ENCODE results near the gene ZNF883. TPM values are rescaled to one million over a fixed set of nuclear protein-coding genes. Genes with fewer than 3 reads are reported as not detected.

ZNF883 gene
- total and polyA plus RNA-seq, 2 of the 4 experiments (the other 2 are of a cell fraction), result 0.51 to 0.54 TPM

GRCh38 chr9:113057193-113057592 lies 45.2 kb upstream of the ZNF883 start:
- CTCF ChIA-PET, result no interaction called here
- Histone ChIP-seq H3K4ac (ENCODE audit: low read depth, low read length) (no peak overlapping the region), H3K9me1 (ENCODE audit: insufficient read depth, low read length) (no peaks in the 10 kb centered on the region), H3K14ac (replicated peaks; ENCODE audit: low read depth, low read length) (no peak overlapping the region), H4K91ac (ENCODE audit: insufficient read depth, low read depth, low read length) (no peak overlapping the region; the same call in 1 of the 2 replicates), H3K56ac (ENCODE audit: extremely low read depth, insufficient read depth, low read length) (no peak overlapping the region), H2BK5ac (ENCODE audit: low read depth, low read length, poor library complexity, severe bottlenecking) (no peak overlapping the region), H4K5ac (ENCODE audit: low read depth, low read length) (peak overlapping the region; percentile 65; the same call in 1 of the 2 replicates), H2AK5ac (ENCODE audit: low read depth, low read length) (no peak overlapping the region), H4K20me1 (ENCODE audit: insufficient read depth, low read length) (no peaks in the 10 kb centered on the region), H2AFZ (replicated peaks; ENCODE audit: low read length, poor library complexity) (peak overlapping the region; percentile 77), H3K4me3 (ENCODE audit: insufficient read depth, low read depth, low read length) (peak overlapping the region; percentile 91), H3K4me2 (ENCODE audit: low read depth, low read length) (peak overlapping the region; percentile 37; the same call in 1 of the 2 replicates), H3K9ac (ENCODE audit: low read depth, low read length) (no peak overlapping the region), H4K8ac (ENCODE audit: low read depth in 2 of 2, low read length in 2 of 2) (peak overlapping the region; percentile 87 to 92), H3K9me3 (ENCODE audit: control insufficient read depth, insufficient read depth, low read length) (peaks cover 42% of the 10 kb centered on the region), H2BK15ac (ENCODE audit: low read depth, low read length) (no peak overlapping the region), H3K18ac (ENCODE audit: low read depth, low read length) (no peak overlapping the region), H2BK120ac (ENCODE audit: low read depth, low read length) (no peak overlapping the region), H3K79me1 (ENCODE audit: low read depth in 1 of 2, low read length in 2 of 2) (peaks cover 9 to 11% of the 10 kb centered on the region in 2 experiments), H3K27me3 (ENCODE audit: control insufficient read depth, insufficient read depth, low read length) (peaks cover 17% of the 10 kb centered on the region), H3K36me3 (ENCODE audit: control insufficient read depth, insufficient read depth, low read length) (no peaks in the 10 kb centered on the region), H3K27ac (ENCODE audit: insufficient read depth, low read length) (no peak overlapping the region), H3K4me1 (ENCODE audit: control insufficient read depth, insufficient read depth, low read length) (no peaks in the 10 kb centered on the region), H2AK9ac (replicated peaks; ENCODE audit: low read depth, low read length, poor library complexity) (no peak overlapping the region), H3K23ac (ENCODE audit: low read depth, low read length) (no peak overlapping the region), H2BK20ac (ENCODE audit: low read depth, low read length) (no peak overlapping the region)
- in situ Hi-C loops (cut with MboI; ENCODE audit: low sequenced_read_pairs) (no loop called here), intact Hi-C loops (cut with micrococcal nuclease) (no loop called here), dilution Hi-C loops (cut with HindIII; ENCODE audit: low sequenced_read_pairs, unreplicated experiment) (no loop called here)
- DNase-seq, result no peak
- 38% methylated on average over 1 of the region's 5 CpGs; no CpG with 5 or more reads in 1 of the 2 experiments for WGBS, 2 experiments (ENCODE audit: extremely low coverage in 2 of 2, insufficient read length in 1 of 2)
- no peak for TF ChIP-seq RAD21 (IDR thresholded peaks at IDR 0.05; ENCODE audit: low read length)
- TF ChIP-seq MAZ (IDR thresholded peaks at IDR 0.05; ENCODE audit: borderline replicate concordance, low read depth, low read length), result no peak
- TF ChIP-seq MXI1 (IDR thresholded peaks at IDR 0.05; ENCODE audit: borderline replicate concordance, low read depth, low read length), result no peak
- no peak for TF ChIP-seq BHLHE40 (IDR thresholded peaks at IDR 0.05; ENCODE audit: low read depth, low read length)
- no peak for TF ChIP-seq POLR2A (IDR thresholded peaks at IDR 0.05; ENCODE audit: low read depth, low read length)
- no peak for TF ChIP-seq RCOR1 (IDR thresholded peaks at IDR 0.05; ENCODE audit: insufficient replicate concordance, low read length)
- TF ChIP-seq CTCF (conservative IDR thresholded peaks at IDR 0.05; ENCODE audit: low read depth, low read length), result no peak
- no peak for TF ChIP-seq ELK1 (IDR thresholded peaks at IDR 0.05; ENCODE audit: borderline replicate concordance, low read depth, low read length)
- TF ChIP-seq SMC3 (IDR thresholded peaks at IDR 0.05; ENCODE audit: low read depth, low read length), result no peak
- no peak for TF ChIP-seq CHD1 (IDR thresholded peaks at IDR 0.05; ENCODE audit: low read depth, low read length)
- TF ChIP-seq CEBPB (IDR thresholded peaks at IDR 0.05; ENCODE audit: low read depth, low read length), result no peak
- TF ChIP-seq FOS (IDR thresholded peaks at IDR 0.05; ENCODE audit: low read depth, low read length), result no peak
- no peak for TF ChIP-seq RFX5 (IDR thresholded peaks at IDR 0.05; ENCODE audit: low read depth, low read length)
- TF ChIP-seq NFE2L2 (IDR thresholded peaks at IDR 0.05; ENCODE audit: low read depth, low read length), result no peak
- no peak for TF ChIP-seq MAFK (IDR thresholded peaks at IDR 0.05; ENCODE audit: low read depth, low read length)
- no peak for TF ChIP-seq USF2 (IDR thresholded peaks at IDR 0.05; ENCODE audit: low read depth, low read length)
- POLR2A ChIA-PET (ENCODE audit: unreplicated experiment), result no interaction called here
- no peak for ATAC-seq (ENCODE audit: low read depth)
- no TSS peak for BruUV-seq (replicated peaks)

Measured in IMR-90 (cell line).